Activated T-cell treated with anti-CD3 and anti-CD28 coated beads, Interleukin-2, amount 50 U/mL, for 4 hours (primary cell): ENCODE results near the gene SRBD1. TPM values are rescaled to one million over a fixed set of nuclear protein-coding genes. Genes with fewer than 3 reads are reported as not detected.

ENCODE experiments used
- ATAC-seq, 2 donors: fragments of 200-7000 bp; cut with Tn5 transposase; one replicate each; pipeline ENCODE4 v1.10.0; 2021
- DNase-seq: peaks from one replicate; pipeline ENCODE4 v3.0.0-alpha.2; 2020
- H3K27me3 Mint-ChIP-seq: one replicate; pipeline ENCODE4 v1.8.0; 2021; ENCODE audit warnings: low read depth, mixed read lengths
- H3K36me3 Mint-ChIP-seq: one replicate; pipeline ENCODE4 v1.8.0; 2022; ENCODE audit warnings: mixed read lengths; ENCODE audit not compliant: insufficient read depth
- H3K4me1 Mint-ChIP-seq: one replicate; pipeline ENCODE4 v1.8.0; 2021; ENCODE audit warnings: low read depth, mixed read lengths
- H3K4me3 Mint-ChIP-seq: one replicate; pipeline ENCODE4 v1.8.0; 2021; ENCODE audit warnings: mild to moderate bottlenecking, moderate library complexity, mixed read lengths
- H3K9me3 Mint-ChIP-seq: one replicate; pipeline ENCODE4 v1.8.0; 2021; ENCODE audit warnings: mixed read lengths
- total RNA-seq, 3 donors: library from RNA; stranded (reverse); gene quantifications; one replicate each; pipeline ENCODE4 v1.2.1, GENCODE V29; 2021

SRBD1 gene
- total RNA-seq, 3 donors from 2014 or later: 13.8 to 18.4 (median 15.5) TPM

DNA sequence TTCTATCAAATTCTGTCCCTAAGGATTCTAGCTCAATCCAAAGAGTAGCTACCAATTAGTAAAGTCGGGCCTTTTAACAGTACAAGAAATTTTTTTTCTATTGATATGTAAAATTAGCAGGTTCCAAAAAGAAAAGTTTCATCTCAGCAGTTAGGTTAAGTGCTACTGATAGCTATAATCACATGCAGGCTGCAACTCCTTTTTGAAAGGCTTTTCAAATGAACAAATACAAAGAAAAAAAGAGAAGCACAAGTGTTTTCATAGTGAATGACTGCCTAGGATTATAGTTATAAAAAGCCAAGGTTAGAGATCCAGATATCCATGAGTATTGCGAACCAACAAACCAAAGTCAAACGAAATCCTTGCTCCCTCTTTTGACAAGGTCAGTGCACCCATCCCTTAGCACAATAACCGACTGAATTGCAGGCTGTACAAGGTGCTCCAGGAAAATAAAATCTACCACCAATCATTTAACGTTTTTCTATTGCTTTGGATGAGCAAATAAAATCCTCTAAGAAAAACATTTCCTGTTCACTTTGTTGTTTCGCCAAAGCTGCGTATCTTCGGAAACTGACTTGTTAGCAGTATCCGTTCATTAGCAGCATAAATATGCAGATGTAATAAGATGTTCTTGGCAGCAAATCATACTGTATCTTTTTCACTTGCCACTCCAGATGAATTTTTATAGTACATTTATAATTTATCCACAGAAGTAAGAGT lies 100.2 kb downstream of the SRBD1 start:
- no peaks in the 10 kb centered on the region for H3K4me1 Mint-ChIP-seq
- ATAC-seq (no peak), DNase-seq (no peak)
- H3K9me3 Mint-ChIP-seq: no peaks in the 10 kb centered on the region
- no peak overlapping the region for H3K4me3 Mint-ChIP-seq
- H3K27me3 Mint-ChIP-seq: no peaks in the 10 kb centered on the region
- H3K36me3 Mint-ChIP-seq: peaks cover 8% of the 10 kb centered on the region

DNA sequence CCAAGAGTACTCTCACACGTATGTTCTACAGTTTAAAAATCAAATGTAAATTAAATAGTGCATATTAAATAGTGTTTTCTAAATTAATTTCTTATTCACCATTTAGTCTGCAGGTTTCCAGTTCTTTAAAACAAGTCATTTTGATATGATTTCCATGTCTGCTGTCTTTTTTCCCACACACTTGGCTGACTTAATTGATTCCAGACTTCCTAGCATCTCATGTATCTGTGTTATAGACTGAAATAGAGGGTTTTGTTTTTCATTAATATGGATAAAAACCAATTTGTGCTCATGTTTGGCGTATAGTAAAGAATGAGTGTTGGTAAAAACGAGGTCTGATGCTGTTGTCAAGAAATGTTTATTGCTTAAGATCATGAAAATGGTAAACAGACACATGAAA lies 104.3 kb downstream of the SRBD1 start:
- no peaks in the 10 kb centered on the region for H3K27me3 Mint-ChIP-seq
- no peaks in the 10 kb centered on the region for H3K4me1 Mint-ChIP-seq
- H3K9me3 Mint-ChIP-seq: no peaks in the 10 kb centered on the region
- H3K36me3 Mint-ChIP-seq: peaks cover 14% of the 10 kb centered on the region
- no peak overlapping the region for H3K4me3 Mint-ChIP-seq
- no peak for ATAC-seq
- DNase-seq: no peak

DNA sequence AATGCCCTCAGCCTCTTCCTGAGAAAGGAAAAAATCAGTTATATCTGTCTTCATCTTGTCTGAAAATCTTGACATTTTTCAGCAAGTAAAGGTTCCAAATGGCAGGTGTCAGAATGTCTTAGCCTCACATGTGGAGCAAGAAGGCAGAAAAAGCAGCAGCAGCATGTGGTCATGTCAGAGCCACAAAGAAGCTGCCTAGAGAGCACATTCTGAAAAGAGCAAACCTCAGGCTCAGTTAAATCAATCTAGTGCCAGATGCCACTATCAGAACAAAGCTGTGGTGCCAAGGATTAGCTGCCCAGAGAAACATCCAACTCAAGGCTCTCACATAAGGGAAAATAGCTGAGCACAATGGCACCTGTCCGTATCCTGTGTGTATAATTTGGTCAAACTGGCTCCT lies 105.9 kb downstream of the SRBD1 start:
- no peaks in the 10 kb centered on the region for H3K9me3 Mint-ChIP-seq
- H3K4me3 Mint-ChIP-seq: no peak overlapping the region
- no peaks in the 10 kb centered on the region for H3K27me3 Mint-ChIP-seq
- ATAC-seq: no peak
- peaks cover 10% of the 10 kb centered on the region for H3K36me3 Mint-ChIP-seq
- H3K4me1 Mint-ChIP-seq: no peaks in the 10 kb centered on the region
- DNase-seq: no peak

DNA sequence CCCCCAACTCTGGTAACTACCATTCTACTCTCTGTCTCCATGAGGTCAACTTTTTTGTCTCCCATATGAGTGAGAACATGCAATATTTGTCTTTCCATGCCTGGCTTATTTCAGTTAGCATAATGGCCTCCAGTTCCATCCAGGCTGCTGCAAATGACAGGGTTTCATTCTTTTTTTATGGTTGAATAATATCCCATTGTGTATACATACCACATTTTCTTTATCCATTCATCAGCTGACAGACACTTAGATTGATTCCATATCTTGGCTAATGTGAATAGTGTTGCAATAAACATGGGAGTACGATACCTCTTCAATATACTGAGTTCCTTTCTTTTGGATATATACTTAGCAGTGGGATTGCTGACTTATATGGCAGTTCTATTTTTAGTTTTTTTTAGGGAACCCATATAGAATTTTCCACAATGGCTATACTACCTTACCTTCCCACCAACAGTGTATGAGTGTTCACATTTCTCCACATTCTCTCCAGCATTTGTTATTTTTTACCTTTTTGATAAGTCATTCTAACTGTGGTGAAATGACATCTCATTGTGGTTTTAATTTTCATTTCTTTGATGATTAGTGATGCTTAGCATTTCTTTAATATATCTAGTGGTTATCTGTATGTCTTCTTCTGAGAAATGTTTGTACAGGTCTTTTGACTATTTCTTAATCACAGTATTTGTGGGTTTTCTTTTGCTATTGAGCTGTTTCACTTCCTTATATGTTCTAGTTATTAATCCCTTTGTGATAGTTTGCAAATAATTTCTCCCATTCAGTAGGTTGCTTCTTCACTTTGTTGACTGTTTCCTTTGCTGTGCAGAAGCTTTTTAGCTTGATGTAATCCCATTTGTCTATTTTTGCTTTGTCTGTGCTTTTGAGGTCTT lies 112.2 kb downstream of the SRBD1 start:
- Mint-ChIP-seq H3K36me3 (peaks cover 7% of the 10 kb centered on the region), H3K4me1 (peaks cover 30% of the 10 kb centered on the region), H3K27me3 (no peaks in the 10 kb centered on the region), H3K9me3 (no peaks in the 10 kb centered on the region), H3K4me3 (no peak overlapping the region)
- ATAC-seq (peak; percentile 29 to 47), DNase-seq (no peak)

DNA sequence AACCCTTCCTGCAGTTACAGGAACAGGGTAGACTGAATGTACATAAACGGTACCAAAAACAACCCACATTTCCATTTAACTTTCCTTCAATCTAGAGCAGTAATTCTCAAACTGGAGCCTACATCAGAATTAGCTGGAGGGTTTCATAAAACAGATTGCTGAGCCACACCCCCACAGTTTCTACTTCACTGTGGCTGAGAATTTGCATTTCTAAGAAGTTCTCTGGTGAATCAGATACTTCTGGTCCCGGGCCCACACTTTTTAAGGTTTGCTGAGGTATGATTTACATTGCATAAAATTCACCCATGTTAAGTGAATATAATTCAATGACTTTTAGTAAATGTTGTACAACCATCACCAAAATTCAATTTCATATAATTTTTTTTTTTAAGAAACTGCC lies 113.7 kb downstream of the SRBD1 start:
- Mint-ChIP-seq H3K36me3 (peaks cover 6% of the 10 kb centered on the region), H3K27me3 (no peaks in the 10 kb centered on the region), H3K4me1 (peaks cover 30% of the 10 kb centered on the region), H3K4me3 (no peak overlapping the region), H3K9me3 (no peaks in the 10 kb centered on the region)
- DNase-seq (no peak), ATAC-seq (peak; percentile 86 to 89)

DNA sequence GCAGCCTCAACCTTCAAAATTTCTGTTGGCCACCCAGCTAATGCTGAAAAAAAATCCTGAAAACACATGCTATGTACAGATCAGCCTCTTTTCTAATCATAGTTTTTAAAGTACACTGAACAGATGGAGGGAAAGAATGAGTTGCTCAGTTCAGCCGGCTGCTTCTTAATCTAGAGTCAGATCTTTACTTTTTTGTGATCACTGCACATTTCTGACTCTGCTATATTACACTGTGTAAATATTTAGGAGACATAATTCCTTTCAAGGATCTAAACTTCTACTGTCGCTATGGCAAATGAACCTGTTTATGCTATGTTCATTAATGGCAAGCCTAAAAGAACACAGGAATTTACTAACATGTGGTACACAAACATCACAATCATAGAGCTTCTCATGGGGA lies 114.2 kb downstream of the SRBD1 start:
- ATAC-seq: peak; percentile 8 to 25
- Mint-ChIP-seq H3K36me3 (peaks cover 5% of the 10 kb centered on the region), H3K4me1 (peaks cover 30% of the 10 kb centered on the region), H3K4me3 (no peak overlapping the region), H3K9me3 (no peaks in the 10 kb centered on the region), H3K27me3 (no peaks in the 10 kb centered on the region)
- no peak for DNase-seq

DNA sequence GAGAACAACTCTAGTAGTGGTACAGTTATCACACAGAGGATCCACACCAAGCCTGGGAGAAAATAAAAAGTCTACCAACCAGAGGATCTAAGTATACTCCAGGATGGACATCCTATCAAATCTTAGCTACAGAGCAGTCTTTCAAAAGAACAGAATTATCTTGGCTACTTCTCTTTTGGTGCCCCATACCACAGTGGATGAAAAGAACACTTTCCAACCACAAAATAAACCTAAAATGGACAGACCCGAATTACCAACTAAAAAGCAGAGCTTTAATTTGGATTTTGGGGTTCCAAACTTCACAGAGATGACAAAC lies 116.1 kb downstream of the SRBD1 start:
- Mint-ChIP-seq H3K4me3 (no peak overlapping the region), H3K27me3 (no peaks in the 10 kb centered on the region), H3K4me1 (peaks cover 30% of the 10 kb centered on the region), H3K36me3 (peaks cover 2% of the 10 kb centered on the region), H3K9me3 (no peaks in the 10 kb centered on the region)
- no peak for ATAC-seq
- DNase-seq: no peak

DNA sequence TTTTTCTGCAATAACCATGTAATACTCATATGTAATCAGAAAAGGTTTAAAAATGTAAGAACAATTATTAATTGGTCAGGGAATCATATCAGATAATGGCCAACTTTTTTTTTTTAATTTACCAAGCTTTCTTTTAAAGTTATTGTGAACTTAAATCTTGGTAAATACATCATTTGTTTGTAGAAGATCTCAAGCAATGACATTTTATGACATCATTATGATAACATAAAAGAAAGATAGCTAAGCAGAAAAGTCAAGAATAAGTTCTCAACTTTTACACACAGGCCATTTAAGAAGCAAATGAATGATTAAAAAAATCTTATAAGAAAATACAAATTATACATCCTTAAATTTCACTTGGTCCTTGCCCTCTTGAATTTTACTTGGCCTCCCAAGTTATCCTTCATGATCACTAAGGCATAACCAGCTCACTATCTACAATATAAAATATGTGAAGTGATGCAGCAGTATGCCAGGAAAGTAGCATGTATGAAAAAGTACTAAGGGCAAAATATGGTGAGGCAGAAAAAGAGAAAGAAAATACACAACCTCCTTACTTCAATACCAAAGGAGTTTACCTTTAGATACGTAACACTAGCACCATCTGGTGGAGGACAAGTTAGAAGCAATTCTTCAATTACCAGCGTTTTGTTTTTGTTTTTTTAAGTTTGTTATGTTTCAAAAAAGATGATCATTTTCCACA lies 116.6 kb downstream of the SRBD1 start:
- Mint-ChIP-seq H3K9me3 (no peaks in the 10 kb centered on the region), H3K27me3 (no peaks in the 10 kb centered on the region), H3K36me3 (peaks cover 2% of the 10 kb centered on the region), H3K4me3 (no peak overlapping the region), H3K4me1 (peaks cover 28% of the 10 kb centered on the region)
- no peak for ATAC-seq
- no peak for DNase-seq

DNA sequence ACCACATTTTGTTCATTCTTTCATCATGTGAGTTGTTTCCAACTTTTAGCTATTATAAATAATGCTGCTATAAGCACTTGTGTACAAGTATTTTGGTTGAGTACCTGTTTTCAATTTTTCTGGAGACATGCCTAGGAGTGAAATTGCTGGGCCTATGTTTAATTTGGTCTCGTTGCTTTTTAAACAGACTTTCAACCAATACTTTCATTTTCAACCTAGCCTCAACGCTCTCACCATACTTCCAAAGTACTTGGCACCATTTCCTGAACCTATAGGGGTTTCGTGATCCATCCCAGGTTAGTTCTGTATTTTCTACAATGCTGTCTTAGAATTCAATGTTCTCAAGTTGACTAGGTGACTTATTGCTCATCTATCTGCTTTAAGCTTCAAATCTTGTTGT lies 126.1 kb downstream of the SRBD1 start:
- Mint-ChIP-seq H3K9me3 (no peaks in the 10 kb centered on the region), H3K36me3 (peaks cover 39% of the 10 kb centered on the region), H3K4me3 (no peak overlapping the region), H3K27me3 (no peaks in the 10 kb centered on the region), H3K4me1 (no peaks in the 10 kb centered on the region)
- ATAC-seq (no peak), DNase-seq (no peak)

DNA sequence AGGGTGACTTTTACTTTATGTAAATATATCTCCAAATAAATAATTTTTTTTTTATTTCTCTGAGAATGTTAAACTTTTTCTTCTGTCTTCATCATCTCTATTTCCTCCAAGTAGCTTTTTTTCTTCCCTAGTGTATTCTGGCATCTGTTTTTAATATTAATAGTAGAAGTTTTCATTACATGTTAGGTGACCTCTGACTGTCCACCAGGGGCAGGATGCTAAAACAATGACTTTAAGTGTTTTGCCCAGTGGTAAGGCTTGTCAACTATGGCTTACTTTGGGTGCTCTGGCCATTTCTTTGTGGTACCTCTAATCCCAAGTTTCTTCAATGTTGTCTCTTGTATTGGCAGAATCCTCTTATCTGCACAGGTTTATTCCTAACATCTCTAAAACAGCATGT lies 127.1 kb downstream of the SRBD1 start:
- Mint-ChIP-seq H3K36me3 (peaks cover 41% of the 10 kb centered on the region), H3K27me3 (no peaks in the 10 kb centered on the region), H3K9me3 (no peaks in the 10 kb centered on the region), H3K4me1 (no peaks in the 10 kb centered on the region), H3K4me3 (no peak overlapping the region)
- DNase-seq (no peak), ATAC-seq (no peak)

DNA sequence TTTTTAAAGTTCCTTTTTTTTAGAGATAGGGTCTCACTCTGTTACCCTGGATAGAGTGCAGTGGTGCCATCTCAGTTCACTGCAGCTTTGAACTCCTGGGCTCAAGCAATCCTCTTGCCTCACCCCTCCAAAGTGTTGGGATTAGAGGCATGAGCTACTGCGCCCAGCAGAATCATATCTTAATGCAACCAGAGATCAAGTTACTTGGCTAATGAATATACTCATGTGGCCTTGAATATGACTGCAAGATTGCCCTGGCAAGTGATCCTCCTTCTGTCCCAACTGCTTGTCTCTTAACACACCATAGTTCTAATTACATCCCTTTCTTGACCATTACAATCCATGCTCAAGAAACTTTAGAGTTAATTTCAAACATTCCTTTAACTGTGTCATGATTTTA lies 133.5 kb downstream of the SRBD1 start:
- Mint-ChIP-seq H3K9me3 (no peaks in the 10 kb centered on the region), H3K27me3 (no peaks in the 10 kb centered on the region), H3K36me3 (peaks cover 44% of the 10 kb centered on the region), H3K4me3 (no peak overlapping the region), H3K4me1 (no peaks in the 10 kb centered on the region)
- DNase-seq (no peak), ATAC-seq (no peak)

DNA sequence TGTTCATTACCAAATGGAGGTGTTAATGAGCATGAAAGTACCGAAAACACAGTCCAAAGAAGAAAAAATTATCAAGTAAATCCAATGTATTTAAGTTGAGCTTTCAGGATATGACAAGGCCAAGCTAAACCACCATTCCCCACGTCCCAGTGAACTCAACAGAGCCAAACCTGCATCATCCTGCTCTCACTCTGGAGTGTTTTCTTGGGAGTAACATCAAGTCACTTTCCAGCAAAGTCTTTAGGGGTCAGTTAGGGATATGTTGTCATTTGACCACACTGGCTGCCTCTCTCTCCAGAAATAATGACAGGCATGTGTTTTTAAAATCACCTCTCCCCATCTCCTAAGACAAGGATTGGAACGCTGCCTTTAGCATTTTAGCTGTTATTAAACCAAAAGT lies 140.5 kb downstream of the SRBD1 start:
- no peak for DNase-seq
- H3K4me1 Mint-ChIP-seq: no peaks in the 10 kb centered on the region
- H3K36me3 Mint-ChIP-seq: peaks cover 15% of the 10 kb centered on the region
- H3K9me3 Mint-ChIP-seq: no peaks in the 10 kb centered on the region
- no peak for ATAC-seq
- H3K27me3 Mint-ChIP-seq: no peaks in the 10 kb centered on the region
- no peak overlapping the region for H3K4me3 Mint-ChIP-seq

DNA sequence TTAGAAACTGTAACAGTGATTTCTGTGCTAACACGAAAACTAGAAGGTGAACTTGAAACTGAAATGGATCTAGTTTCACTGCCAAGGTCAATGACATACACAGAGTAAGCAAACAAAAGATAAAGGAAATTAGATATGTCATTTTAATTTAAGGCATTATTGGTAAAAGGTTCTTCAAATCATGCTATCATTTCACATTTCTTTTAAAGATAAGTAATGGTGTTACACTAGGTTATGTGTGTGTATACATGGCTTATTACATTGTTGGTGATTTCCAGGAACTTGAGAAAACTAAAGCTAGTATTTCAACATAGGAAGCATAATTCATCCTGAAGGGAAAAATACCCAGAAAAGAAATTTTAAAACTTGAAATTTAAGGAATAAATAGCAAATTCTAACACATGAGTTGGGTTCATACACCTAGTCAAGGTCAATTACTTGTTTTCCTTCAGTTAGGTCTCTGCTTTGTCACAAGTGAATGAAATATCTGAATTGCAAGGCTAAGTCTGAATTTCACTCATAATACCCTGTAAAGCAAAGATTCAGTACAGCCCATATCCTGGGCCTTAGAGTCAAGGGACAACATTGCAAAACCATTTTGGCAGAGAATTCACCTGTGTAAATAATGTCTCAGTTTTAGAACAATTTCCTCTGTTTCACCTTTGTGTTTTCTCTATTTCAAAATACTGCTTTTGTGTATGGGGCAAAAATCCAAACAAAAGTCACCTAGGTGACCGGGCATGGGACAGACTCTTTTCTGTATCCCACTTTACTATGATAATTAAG lies 141.6 kb downstream of the SRBD1 start:
- Mint-ChIP-seq H3K4me3 (no peak overlapping the region), H3K9me3 (no peaks in the 10 kb centered on the region), H3K27me3 (no peaks in the 10 kb centered on the region), H3K4me1 (no peaks in the 10 kb centered on the region), H3K36me3 (peaks cover 9% of the 10 kb centered on the region)
- DNase-seq (no peak), ATAC-seq (no peak)

DNA sequence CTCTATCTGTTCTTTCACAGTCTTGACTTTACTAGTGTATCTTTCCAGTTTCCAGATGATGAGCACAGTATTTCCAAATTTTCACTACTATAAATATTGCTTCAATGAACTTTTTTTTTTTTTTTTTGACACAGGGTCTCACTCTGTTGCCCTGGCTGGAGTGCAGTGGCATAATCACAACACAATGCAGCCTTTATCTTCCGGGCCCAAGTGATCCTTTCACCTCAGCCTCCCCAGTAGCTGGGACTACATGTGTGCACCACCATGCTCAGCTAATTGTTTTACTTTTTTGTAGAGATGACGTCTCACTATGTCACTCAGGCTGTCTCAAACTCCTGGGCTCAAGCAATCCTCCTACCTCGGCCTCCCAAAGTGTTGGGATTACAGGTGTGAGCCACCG lies 142.8 kb downstream of the SRBD1 start:
- H3K4me1 Mint-ChIP-seq: no peaks in the 10 kb centered on the region
- no peaks in the 10 kb centered on the region for H3K9me3 Mint-ChIP-seq
- no peak overlapping the region for H3K4me3 Mint-ChIP-seq
- no peaks in the 10 kb centered on the region for H3K27me3 Mint-ChIP-seq
- peaks cover 8% of the 10 kb centered on the region for H3K36me3 Mint-ChIP-seq
- DNase-seq (no peak), ATAC-seq (no peak)
